Mucosa of descending colon (tissue), 3 donors: ENCODE measurements around the gene MKNK1. TPM values are rescaled to one million over a fixed set of nuclear protein-coding genes. Genes with fewer than 3 reads are reported as not detected.

Source experiments
- ATAC-seq: fragments of 200-7000 bp; cut with Tn5 transposase; one replicate; pipeline ENCODE4 v1.9.1; 2020; ENCODE audit warnings: mild to moderate bottlenecking, moderate library complexity
- DNase-seq, 3 donors: peaks; one replicate each; pipeline ENCODE4 v3.0.0-alpha.2; 2020
- H3K36me3 ChIP-seq: fragments of 200-600 bp; one replicate; pipeline ENCODE4 v1.8.0; 2021; ENCODE audit warnings: low read depth, mild to moderate bottlenecking
- H3K4me1 ChIP-seq: fragments of 200-600 bp; one replicate; pipeline ENCODE4 v1.8.0; 2021; ENCODE audit warnings: low read depth, mild to moderate bottlenecking
- H3K4me3 ChIP-seq: fragments of 200-600 bp; one replicate; pipeline ENCODE4 v1.8.0; 2021; ENCODE audit warnings: mild to moderate bottlenecking
- H3K9me3 ChIP-seq: fragments of 200-600 bp; one replicate; pipeline ENCODE4 v1.8.0; 2021; ENCODE audit warnings: mild to moderate bottlenecking
- intact Hi-C, 2 donors: fragments of 100-400 bp; cut with DNase I in 1 of 2; cut with micrococcal nuclease in 1 of 2; formaldehyde crosslinking; loops; one replicate each; pipeline versions ENCODE4 v1.11.0 to v1.11.1; 2022; cut with DNase I, micrococcal nuclease
- total RNA-seq, 3 donors: library from RNA; stranded (reverse); fragmentation: NEBNext Ultra II Directional in 2 of 3; extraction: Animal tissue kit (Norgen Biotek cat#: 25700) in 2 of 3; gene quantifications; one replicate each; pipeline versions ENCODE4 v1.2.1 to v1.2.4, GENCODE V29; 2021 to 2023
- TF ChIP-seq, protein P1 (sequence below): fragments of 200-600 bp; IDR thresholded peaks from one replicate; pipeline ENCODE4 v1.8.0; 2022; ENCODE audit warnings: antibody characterized with exemption, mild to moderate bottlenecking
- donor health status: DM: no; HTN: no; CAD: no; lungs with moderate emphysema.
- donor health status: DM: no; HTN: no; CAD: no.
- donor health status: DM: no; HTN: yes; CAD: no.

The MKNK1 gene
- total RNA-seq, 3 donors from 2014 or later, result 51.5 to 65.7 (median 59.3) TPM

GRCh38 chr1:46630719-46631118 is 26.7 kb upstream of the MKNK1 start:
- Histone ChIP-seq H3K9me3 (no peaks in the 10 kb centered on the region), H3K4me1 (no peaks in the 10 kb centered on the region), H3K4me3 (no peak overlapping the region), H3K36me3 (peaks cover 7% of the 10 kb centered on the region)
- TF ChIP-seq, protein P1, sequence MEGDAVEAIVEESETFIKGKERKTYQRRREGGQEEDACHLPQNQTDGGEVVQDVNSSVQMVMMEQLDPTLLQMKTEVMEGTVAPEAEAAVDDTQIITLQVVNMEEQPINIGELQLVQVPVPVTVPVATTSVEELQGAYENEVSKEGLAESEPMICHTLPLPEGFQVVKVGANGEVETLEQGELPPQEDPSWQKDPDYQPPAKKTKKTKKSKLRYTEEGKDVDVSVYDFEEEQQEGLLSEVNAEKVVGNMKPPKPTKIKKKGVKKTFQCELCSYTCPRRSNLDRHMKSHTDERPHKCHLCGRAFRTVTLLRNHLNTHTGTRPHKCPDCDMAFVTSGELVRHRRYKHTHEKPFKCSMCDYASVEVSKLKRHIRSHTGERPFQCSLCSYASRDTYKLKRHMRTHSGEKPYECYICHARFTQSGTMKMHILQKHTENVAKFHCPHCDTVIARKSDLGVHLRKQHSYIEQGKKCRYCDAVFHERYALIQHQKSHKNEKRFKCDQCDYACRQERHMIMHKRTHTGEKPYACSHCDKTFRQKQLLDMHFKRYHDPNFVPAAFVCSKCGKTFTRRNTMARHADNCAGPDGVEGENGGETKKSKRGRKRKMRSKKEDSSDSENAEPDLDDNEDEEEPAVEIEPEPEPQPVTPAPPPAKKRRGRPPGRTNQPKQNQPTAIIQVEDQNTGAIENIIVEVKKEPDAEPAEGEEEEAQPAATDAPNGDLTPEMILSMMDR, result no peak
- no peak for ATAC-seq
- intact Hi-C loops, result no loop called here
- DNase-seq, result no peak

- no peaks in the 10 kb centered on the region for H3K36me3 ChIP-seq
- TF ChIP-seq, protein P1, result no peak
- H3K4me1 ChIP-seq, result no peaks in the 10 kb centered on the region
- no peak overlapping the region for H3K4me3 ChIP-seq
- intact Hi-C loops, result loop anchor here in 1 of 2 donors (10.0 kb wide), 1 partner anchor 101 kb away; no protein-coding TSS in a partner anchor
- no peak for ATAC-seq
- no peaks in the 10 kb centered on the region for H3K9me3 ChIP-seq
- no peak for DNase-seq
Observed at GRCh38 chr1:46623743-46624644, 19.9 kb upstream of the MKNK1 start.

DNA sequence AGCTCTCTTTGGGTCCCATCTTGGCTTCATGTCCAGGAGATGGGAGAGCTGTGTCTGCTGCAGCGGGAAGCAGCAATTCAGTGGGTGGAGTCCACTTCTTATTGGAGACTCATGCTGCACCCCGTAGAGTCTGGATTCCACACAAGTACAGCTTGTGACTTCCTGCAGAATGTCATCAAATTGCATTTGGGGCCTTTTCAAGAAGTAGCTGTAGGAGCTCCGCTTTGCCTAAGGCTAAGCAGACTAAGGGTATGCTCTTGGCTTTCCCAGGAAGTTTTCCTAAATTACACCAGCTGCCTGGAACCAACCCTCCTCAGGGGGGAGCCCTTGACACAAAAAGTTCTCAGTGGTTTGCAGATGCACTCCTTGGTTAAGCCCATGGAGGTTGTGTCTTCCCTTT is 18.3 kb upstream of the MKNK1 start:
- Histone ChIP-seq H3K9me3 (no peaks in the 10 kb centered on the region), H3K4me1 (peaks cover 2% of the 10 kb centered on the region), H3K4me3 (no peak overlapping the region), H3K36me3 (no peaks in the 10 kb centered on the region)
- TF ChIP-seq, protein P1, result peak; percentile 49
- intact Hi-C loops, result loop anchor here in 1 of 2 donors (10.0 kb wide), 1 partner anchor 102 kb away; no protein-coding TSS in a partner anchor
- peak; percentile 75 for ATAC-seq
- peak in 2 of 3 donors; percentile 65 to 76 for DNase-seq

- peak; percentile 73 for ATAC-seq
Observed at GRCh38 chr1:46621930-46622329, 17.9 kb upstream of the MKNK1 start.

GRCh38 chr1:46619656-46620258 is 15.7 kb upstream of the MKNK1 start:
- DNase-seq (no peak), ATAC-seq (no peak)
- H3K9me3 ChIP-seq, result no peaks in the 10 kb centered on the region
- no peaks in the 10 kb centered on the region for H3K36me3 ChIP-seq
- intact Hi-C loops, result loop anchor here in 1 of 2 donors (10.0 kb wide), 1 partner anchor 105 kb away; no protein-coding TSS in a partner anchor
- no peak overlapping the region for H3K4me3 ChIP-seq
- peaks cover 17% of the 10 kb centered on the region for H3K4me1 ChIP-seq
- TF ChIP-seq, protein P1, result no peak

More at GRCh38 chr1:46621930-46622329, 17.9 kb upstream of the MKNK1 start:
- no peaks in the 10 kb centered on the region for H3K36me3 ChIP-seq
- no peak overlapping the region for H3K4me3 ChIP-seq
- TF ChIP-seq, protein P1, result no peak
- intact Hi-C loops, result loop anchor here in 1 of 2 donors (10.0 kb wide), 1 partner anchor 103 kb away; no protein-coding TSS in a partner anchor
- no peaks in the 10 kb centered on the region for H3K9me3 ChIP-seq
- DNase-seq, result no peak
- H3K4me1 ChIP-seq, result peaks cover 4% of the 10 kb centered on the region
